Measurements from ENCODE around the gene PPIP5K1. TPM values are rescaled to one million over a fixed set of nuclear protein-coding genes. Genes with fewer than 3 reads are reported as not detected.
"Not testable (repeated sequence)": the region's sequence is repeated elsewhere in the genome, so short reads cannot be mapped to it uniquely, and the experiment has no call there.

Gene PPIP5K1
- total RNA-seq, 1 experiment from 2014 or later = 33.5 TPM

DNA sequence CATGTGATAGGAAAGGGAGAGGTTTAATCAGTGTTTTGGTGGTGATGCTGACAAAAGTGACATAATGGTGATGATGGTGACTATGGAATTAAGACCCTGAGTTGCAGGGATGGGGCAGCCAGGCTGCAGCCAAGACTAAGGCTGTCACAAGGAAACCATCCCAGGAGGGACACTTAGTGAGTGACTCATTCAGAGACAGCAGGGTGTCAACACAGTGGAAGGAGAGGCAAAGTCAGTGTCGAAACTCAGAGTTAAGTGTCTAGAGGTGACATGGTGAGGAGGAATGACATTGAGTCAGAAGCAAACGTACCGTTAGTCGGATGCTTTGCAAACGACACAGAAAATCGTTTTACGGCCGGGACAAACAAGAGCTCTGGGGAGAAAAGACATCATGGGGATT lies 26.2 kb downstream of the PPIP5K1 start:
- POLR2A ChIA-PET (ENCODE audit: low non-redundant PET); H3K27ac ChIP-seq (ENCODE audit: low read depth, low read length, poor library complexity, severe bottlenecking); DNase-seq (ENCODE audit: low spot score); H3K27me3 ChIP-seq (replicated peaks; ENCODE audit: insufficient read depth, low read depth, low read length, poor library complexity); CTCF ChIA-PET; BruUV-seq (replicated peaks); H3K36me3 ChIP-seq (ENCODE audit: insufficient read depth, low read length, poor library complexity, severe bottlenecking); H3K4me3 ChIP-seq (ENCODE audit: low read depth, low read length, poor library complexity, severe bottlenecking); H3K9me3 ChIP-seq (ENCODE audit: low read depth, low read length, poor library complexity, severe bottlenecking); intact Hi-C loops (cut with micrococcal nuclease; ENCODE audit: unreplicated experiment); H3K4me1 ChIP-seq (ENCODE audit: insufficient read depth, low read length, poor library complexity, severe bottlenecking): not testable (repeated sequence)

DNA sequence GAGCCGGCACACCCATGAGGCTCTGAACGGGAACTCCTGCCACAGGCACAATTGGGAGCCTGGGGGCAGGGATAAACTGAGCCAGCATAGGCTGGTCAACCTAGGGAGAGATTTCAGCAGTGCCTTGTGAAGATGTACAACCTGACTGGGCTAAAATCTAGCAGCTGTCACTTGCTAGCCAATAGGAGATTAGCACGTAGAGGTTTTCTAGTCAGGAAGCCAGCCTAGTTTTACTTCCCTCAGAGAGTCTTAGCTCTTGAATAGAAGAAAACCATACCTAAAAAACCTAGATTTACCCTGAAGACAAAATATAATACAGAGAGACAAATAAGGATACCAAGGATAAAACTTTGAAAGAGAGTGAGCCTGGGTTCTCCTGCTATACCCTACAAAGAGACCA lies 27.3 kb downstream of the PPIP5K1 start:
- H3K36me3 ChIP-seq (ENCODE audit: insufficient read depth, low read length, poor library complexity, severe bottlenecking); POLR2A ChIA-PET (ENCODE audit: low non-redundant PET); H3K27me3 ChIP-seq (replicated peaks; ENCODE audit: insufficient read depth, low read depth, low read length, poor library complexity); H3K9me3 ChIP-seq (ENCODE audit: low read depth, low read length, poor library complexity, severe bottlenecking); CTCF ChIA-PET; H3K4me1 ChIP-seq (ENCODE audit: insufficient read depth, low read length, poor library complexity, severe bottlenecking); intact Hi-C loops (cut with micrococcal nuclease; ENCODE audit: unreplicated experiment); BruUV-seq (replicated peaks); H3K27ac ChIP-seq (ENCODE audit: low read depth, low read length, poor library complexity, severe bottlenecking); H3K4me3 ChIP-seq (ENCODE audit: low read depth, low read length, poor library complexity, severe bottlenecking); DNase-seq (ENCODE audit: low spot score): not testable (repeated sequence)

DNA sequence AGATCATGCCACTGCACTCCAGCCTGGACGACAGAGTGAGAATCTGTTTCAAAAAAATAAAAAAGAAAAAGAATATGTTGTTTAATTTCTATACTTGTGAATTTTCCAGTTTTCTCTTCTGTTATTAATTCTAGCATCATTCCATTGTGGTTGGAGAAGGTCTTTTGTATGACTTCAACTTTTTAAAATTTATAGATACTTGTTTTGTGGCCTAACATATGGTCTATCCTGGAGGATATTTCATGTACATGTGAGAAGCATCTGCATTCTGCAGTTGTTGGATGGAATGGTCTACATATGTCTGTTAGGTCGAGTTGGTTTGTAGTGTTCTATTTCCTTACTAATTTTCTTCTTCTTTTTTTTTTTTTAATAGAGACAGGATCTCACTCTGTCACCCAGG lies 37.0 kb downstream of the PPIP5K1 start:
- Histone ChIP-seq H3K4me1 (ENCODE audit: insufficient read depth, low read length, poor library complexity, severe bottlenecking) (no peaks in the 10 kb centered on the region), H3K27ac (ENCODE audit: low read depth, low read length, poor library complexity, severe bottlenecking) (no peak overlapping the region), H3K36me3 (ENCODE audit: insufficient read depth, low read length, poor library complexity, severe bottlenecking) (no peaks in the 10 kb centered on the region), H3K27me3 (replicated peaks; ENCODE audit: insufficient read depth, low read depth, low read length, poor library complexity) (no peaks in the 10 kb centered on the region), H3K9me3 (ENCODE audit: low read depth, low read length, poor library complexity, severe bottlenecking) (no peaks in the 10 kb centered on the region), H3K4me3 (ENCODE audit: low read depth, low read length, poor library complexity, severe bottlenecking) (no peak overlapping the region)
- POLR2A ChIA-PET (ENCODE audit: low non-redundant PET) = no interaction called here
- TF ChIP-seq EZH2 (IDR thresholded peaks at IDR 0.05; ENCODE audit: borderline replicate concordance, low read depth, low read length, poor library complexity, severe bottlenecking) = no peak
- TF ChIP-seq, protein P1, sequence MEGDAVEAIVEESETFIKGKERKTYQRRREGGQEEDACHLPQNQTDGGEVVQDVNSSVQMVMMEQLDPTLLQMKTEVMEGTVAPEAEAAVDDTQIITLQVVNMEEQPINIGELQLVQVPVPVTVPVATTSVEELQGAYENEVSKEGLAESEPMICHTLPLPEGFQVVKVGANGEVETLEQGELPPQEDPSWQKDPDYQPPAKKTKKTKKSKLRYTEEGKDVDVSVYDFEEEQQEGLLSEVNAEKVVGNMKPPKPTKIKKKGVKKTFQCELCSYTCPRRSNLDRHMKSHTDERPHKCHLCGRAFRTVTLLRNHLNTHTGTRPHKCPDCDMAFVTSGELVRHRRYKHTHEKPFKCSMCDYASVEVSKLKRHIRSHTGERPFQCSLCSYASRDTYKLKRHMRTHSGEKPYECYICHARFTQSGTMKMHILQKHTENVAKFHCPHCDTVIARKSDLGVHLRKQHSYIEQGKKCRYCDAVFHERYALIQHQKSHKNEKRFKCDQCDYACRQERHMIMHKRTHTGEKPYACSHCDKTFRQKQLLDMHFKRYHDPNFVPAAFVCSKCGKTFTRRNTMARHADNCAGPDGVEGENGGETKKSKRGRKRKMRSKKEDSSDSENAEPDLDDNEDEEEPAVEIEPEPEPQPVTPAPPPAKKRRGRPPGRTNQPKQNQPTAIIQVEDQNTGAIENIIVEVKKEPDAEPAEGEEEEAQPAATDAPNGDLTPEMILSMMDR (conservative IDR thresholded peaks at IDR 0.05; ENCODE audit: low read depth, low read length) = no peak
- intact Hi-C loops (cut with micrococcal nuclease; ENCODE audit: unreplicated experiment) = no loop called here
- CTCF ChIA-PET = no interaction called here
- no peak for DNase-seq (ENCODE audit: low spot score)
- BruUV-seq (replicated peaks) = no TSS peak

DNA sequence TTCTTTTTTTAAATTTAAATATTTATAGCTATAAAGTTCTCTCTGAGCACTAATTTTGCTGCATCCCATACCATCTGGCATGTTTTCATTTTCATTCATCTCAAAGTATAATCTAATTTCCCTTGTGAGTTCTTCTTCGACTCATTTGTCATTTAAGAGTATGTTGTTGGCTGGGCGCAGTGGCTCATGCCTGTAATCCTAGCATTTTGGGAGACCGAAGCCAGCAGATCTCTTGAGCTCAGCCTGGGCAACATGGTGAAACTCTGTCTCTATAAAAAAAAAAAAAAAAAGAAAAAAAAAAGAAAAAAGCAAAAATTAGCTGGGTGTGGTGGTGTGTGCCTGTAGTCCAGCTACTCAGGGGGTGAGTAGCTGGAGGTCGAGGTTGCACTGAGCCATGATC lies 37.8 kb downstream of the PPIP5K1 start:
- no peaks in the 10 kb centered on the region for H3K27me3 ChIP-seq (replicated peaks; ENCODE audit: insufficient read depth, low read depth, low read length, poor library complexity)
- no TSS peak for BruUV-seq (replicated peaks)
- ChIA-PET POLR2A (ENCODE audit: low non-redundant PET) (no interaction called here), CTCF (no interaction called here)
- no peak overlapping the region for H3K27ac ChIP-seq (ENCODE audit: low read depth, low read length, poor library complexity, severe bottlenecking)
- DNase-seq (ENCODE audit: low spot score) = no peak
- TF ChIP-seq EZH2 (IDR thresholded peaks at IDR 0.05; ENCODE audit: borderline replicate concordance, low read depth, low read length, poor library complexity, severe bottlenecking) = no peak
- TF ChIP-seq, protein P1 (conservative IDR thresholded peaks at IDR 0.05; ENCODE audit: low read depth, low read length) = no peak
- H3K36me3 ChIP-seq (ENCODE audit: insufficient read depth, low read length, poor library complexity, severe bottlenecking) = no peaks in the 10 kb centered on the region
- intact Hi-C loops (cut with micrococcal nuclease; ENCODE audit: unreplicated experiment) = no loop called here
- no peak overlapping the region for H3K4me3 ChIP-seq (ENCODE audit: low read depth, low read length, poor library complexity, severe bottlenecking)
- H3K9me3 ChIP-seq (ENCODE audit: low read depth, low read length, poor library complexity, severe bottlenecking) = no peaks in the 10 kb centered on the region
- H3K4me1 ChIP-seq (ENCODE audit: insufficient read depth, low read length, poor library complexity, severe bottlenecking) = no peaks in the 10 kb centered on the region
